Activated CD8-positive, alpha-beta memory T cell treated with anti-CD3 and anti-CD28 coated beads, Interleukin-2, amount 50 U/mL, for 48 hours (primary cell): ENCODE measurements around the gene AHCTF1.
"Not testable (repeated sequence)": the region's sequence is repeated elsewhere in the genome, so short reads cannot be mapped to it uniquely, and the experiment has no call there.

ENCODE experiments used
- DNase-seq: peaks from one replicate; pipeline ENCODE4 v3.0.0-alpha.2; 2020

The AHCTF1 gene

GRCh38 chr1:246916026-246916923 is 15.5 kb downstream of the AHCTF1 start:
- not testable (repeated sequence) for DNase-seq

- no peak for DNase-seq
Observed at GRCh38 chr1:246907472-246907871, 24.3 kb downstream of the AHCTF1 start.

GRCh38 chr1:246906833-246907232 is 24.9 kb downstream of the AHCTF1 start:
- no peak for DNase-seq

GRCh38 chr1:246901874-246902273 is 29.9 kb downstream of the AHCTF1 start:
- DNase-seq, result no peak

GRCh38 chr1:246897302-246897701 is 34.4 kb downstream of the AHCTF1 start:
- DNase-seq, result no peak

- DNase-seq, result no peak
Observed at GRCh38 chr1:246893191-246893939, 38.4 kb downstream of the AHCTF1 start.

GRCh38 chr1:246891105-246891504 is 40.6 kb downstream of the AHCTF1 start:
- no peak for DNase-seq

GRCh38 chr1:246888522-246888921 is 43.2 kb downstream of the AHCTF1 start:
- DNase-seq, result no peak

GRCh38 chr1:246885389-246885788 is 46.4 kb downstream of the AHCTF1 start:
- DNase-seq, result not testable (repeated sequence)

GRCh38 chr1:246878551-246878950 is 53.2 kb downstream of the AHCTF1 start:
- no peak for DNase-seq

GRCh38 chr1:246876431-246876830 is 55.3 kb downstream of the AHCTF1 start:
- no peak for DNase-seq

- DNase-seq, result no peak
Observed at GRCh38 chr1:246875041-246876026, 56.4 kb downstream of the AHCTF1 start.

- no peak for DNase-seq
Observed at GRCh38 chr1:246865921-246866320, 65.8 kb downstream of the AHCTF1 start.

- not testable (repeated sequence) for DNase-seq
Observed at GRCh38 chr1:246863791-246864190, 68.0 kb downstream of the AHCTF1 start.

GRCh38 chr1:246860401-246860800 is 71.3 kb downstream of the AHCTF1 start:
- DNase-seq, result no peak

GRCh38 chr1:246856371-246856770 is 75.4 kb downstream of the AHCTF1 start:
- DNase-seq, result no peak

GRCh38 chr1:246850640-246851039 is 81.1 kb downstream of the AHCTF1 start:
- DNase-seq, result not testable (repeated sequence)

- DNase-seq, result no peak
Observed at GRCh38 chr1:246843876-246844275, 87.9 kb downstream of the AHCTF1 start.

- not testable (repeated sequence) for DNase-seq
Observed at GRCh38 chr1:246840761-246841160, 91.0 kb downstream of the AHCTF1 start.

GRCh38 chr1:246838118-246838456 is 93.7 kb downstream of the AHCTF1 start:
- no peak for DNase-seq

- DNase-seq, result no peak
Observed at GRCh38 chr1:246837418-246838117, 94.2 kb downstream of the AHCTF1 start.
